Keratinocyte (primary cell): Measurements from ENCODE around the gene SRSF1.

Source experiments
- EZH2 ChIP-seq: IDR thresholded peaks from one replicate; pipeline ENCODE4 v1.6.1; 2012; ENCODE audit warnings: inconsistent platforms, mild to moderate bottlenecking, low read length, moderate library complexity
- TF ChIP-seq, protein P1 (sequence below), 3 experiments: IDR thresholded peaks in 1 of 3; conservative IDR thresholded peaks in 1 of 3; optimal IDR thresholded peaks in 1 of 3; 2 replicates in 2 of 3; 3 replicates in 1 of 3; pipeline versions ENCODE3 to v1.5.1; 2011; ENCODE audit warnings: low read length in 3 of 3, mild to moderate bottlenecking in 3 of 3, moderate library complexity in 2 of 3, control low read depth in 1 of 3, inconsistent platforms in 1 of 3; ENCODE audit not compliant: insufficient read depth in 2 of 3; ENCODE audit errors: extremely low read depth in 1 of 3

GRCh38 chr17:57984261-57984890 is 22.7 kb downstream of the SRSF1 start:
- TF ChIP-seq, protein P1, sequence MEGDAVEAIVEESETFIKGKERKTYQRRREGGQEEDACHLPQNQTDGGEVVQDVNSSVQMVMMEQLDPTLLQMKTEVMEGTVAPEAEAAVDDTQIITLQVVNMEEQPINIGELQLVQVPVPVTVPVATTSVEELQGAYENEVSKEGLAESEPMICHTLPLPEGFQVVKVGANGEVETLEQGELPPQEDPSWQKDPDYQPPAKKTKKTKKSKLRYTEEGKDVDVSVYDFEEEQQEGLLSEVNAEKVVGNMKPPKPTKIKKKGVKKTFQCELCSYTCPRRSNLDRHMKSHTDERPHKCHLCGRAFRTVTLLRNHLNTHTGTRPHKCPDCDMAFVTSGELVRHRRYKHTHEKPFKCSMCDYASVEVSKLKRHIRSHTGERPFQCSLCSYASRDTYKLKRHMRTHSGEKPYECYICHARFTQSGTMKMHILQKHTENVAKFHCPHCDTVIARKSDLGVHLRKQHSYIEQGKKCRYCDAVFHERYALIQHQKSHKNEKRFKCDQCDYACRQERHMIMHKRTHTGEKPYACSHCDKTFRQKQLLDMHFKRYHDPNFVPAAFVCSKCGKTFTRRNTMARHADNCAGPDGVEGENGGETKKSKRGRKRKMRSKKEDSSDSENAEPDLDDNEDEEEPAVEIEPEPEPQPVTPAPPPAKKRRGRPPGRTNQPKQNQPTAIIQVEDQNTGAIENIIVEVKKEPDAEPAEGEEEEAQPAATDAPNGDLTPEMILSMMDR (optimal IDR thresholded peaks at IDR 0.05 in 1 of 3, IDR thresholded peaks at IDR 0.05 in 1 of 3, conservative IDR thresholded peaks at IDR 0.05 in 1 of 3; ENCODE audit: extremely low read depth in 1 of 3, insufficient read depth in 2 of 3, low read length in 3 of 3) = no peak
- no peak for TF ChIP-seq EZH2
